ENCODE measurements around the gene NHSL2.

The NHSL2 gene

GRCh38 chrX:72083291-72083690, 172.6 kb downstream of the NHSL2 start:
- Histone ChIP-seq H3K4me3 (ENCODE audit: low read depth in 1 of 2, low read length in 1 of 2) (no peak overlapping the region), H3K4me1 (ENCODE audit: control insufficient read depth in 1 of 2, insufficient read depth in 1 of 2, low read depth in 1 of 2, low read length in 1 of 2) (peaks cover 28 to 49% of the 10 kb centered on the region in 2 experiments), H3K27me3 (no peaks in the 10 kb centered on the region), H3K9me3 (no peaks in the 10 kb centered on the region), H3K27ac (no peak overlapping the region), H3K36me3 (no peaks in the 10 kb centered on the region)
- TF ChIP-seq, protein P1, sequence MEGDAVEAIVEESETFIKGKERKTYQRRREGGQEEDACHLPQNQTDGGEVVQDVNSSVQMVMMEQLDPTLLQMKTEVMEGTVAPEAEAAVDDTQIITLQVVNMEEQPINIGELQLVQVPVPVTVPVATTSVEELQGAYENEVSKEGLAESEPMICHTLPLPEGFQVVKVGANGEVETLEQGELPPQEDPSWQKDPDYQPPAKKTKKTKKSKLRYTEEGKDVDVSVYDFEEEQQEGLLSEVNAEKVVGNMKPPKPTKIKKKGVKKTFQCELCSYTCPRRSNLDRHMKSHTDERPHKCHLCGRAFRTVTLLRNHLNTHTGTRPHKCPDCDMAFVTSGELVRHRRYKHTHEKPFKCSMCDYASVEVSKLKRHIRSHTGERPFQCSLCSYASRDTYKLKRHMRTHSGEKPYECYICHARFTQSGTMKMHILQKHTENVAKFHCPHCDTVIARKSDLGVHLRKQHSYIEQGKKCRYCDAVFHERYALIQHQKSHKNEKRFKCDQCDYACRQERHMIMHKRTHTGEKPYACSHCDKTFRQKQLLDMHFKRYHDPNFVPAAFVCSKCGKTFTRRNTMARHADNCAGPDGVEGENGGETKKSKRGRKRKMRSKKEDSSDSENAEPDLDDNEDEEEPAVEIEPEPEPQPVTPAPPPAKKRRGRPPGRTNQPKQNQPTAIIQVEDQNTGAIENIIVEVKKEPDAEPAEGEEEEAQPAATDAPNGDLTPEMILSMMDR (IDR thresholded peaks at IDR 0.05) = no peak

- Histone ChIP-seq H3K27ac (no peak overlapping the region), H3K27me3 (no peaks in the 10 kb centered on the region), H3K36me3 (no peaks in the 10 kb centered on the region), H3K4me3 (ENCODE audit: low read depth in 1 of 2, low read length in 1 of 2) (no peak overlapping the region), H3K9me3 (no peaks in the 10 kb centered on the region), H3K4me1 (ENCODE audit: control insufficient read depth in 1 of 2, insufficient read depth in 1 of 2, low read depth in 1 of 2, low read length in 1 of 2) (peaks cover 24 to 44% of the 10 kb centered on the region in 2 experiments)
- TF ChIP-seq, protein P1 (IDR thresholded peaks at IDR 0.05) = no peak
Measured at GRCh38 chrX:72084114-72084513, 173.5 kb downstream of the NHSL2 start.

DNA sequence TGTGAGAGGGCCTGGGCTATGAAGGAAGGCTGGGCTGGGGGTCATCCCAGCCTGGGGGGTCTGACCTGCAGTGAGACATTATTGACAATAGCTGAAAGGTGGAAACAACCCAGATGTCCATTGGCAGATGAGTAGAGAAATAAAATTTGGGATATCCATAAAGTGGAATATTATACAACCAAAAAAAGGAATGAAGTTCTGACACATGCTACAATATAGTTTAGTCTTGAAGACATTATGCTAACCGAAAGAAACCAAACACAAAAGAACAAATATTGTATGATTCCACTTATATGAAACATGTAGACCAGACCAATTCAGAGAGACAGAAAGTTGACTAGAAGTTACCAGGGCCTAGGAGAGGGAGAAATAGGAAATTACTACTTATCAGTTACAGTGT, 176.3 kb downstream of the NHSL2 start:
- Histone ChIP-seq H3K36me3 (no peaks in the 10 kb centered on the region), H3K27me3 (no peaks in the 10 kb centered on the region), H3K9me3 (no peaks in the 10 kb centered on the region), H3K4me1 (ENCODE audit: control insufficient read depth in 1 of 2, insufficient read depth in 1 of 2, low read depth in 1 of 2, low read length in 1 of 2) (peaks cover 5 to 20% of the 10 kb centered on the region in 2 experiments), H3K27ac (no peak overlapping the region), H3K4me3 (ENCODE audit: low read depth in 1 of 2, low read length in 1 of 2) (no peak overlapping the region)
- TF ChIP-seq, protein P1 (IDR thresholded peaks at IDR 0.05) = no peak

GRCh38 chrX:72088761-72089160, 178.1 kb downstream of the NHSL2 start:
- TF ChIP-seq, protein P1 (IDR thresholded peaks at IDR 0.05) = no peak
- H3K4me1 ChIP-seq (ENCODE audit: control insufficient read depth in 1 of 2, insufficient read depth in 1 of 2, low read depth in 1 of 2, low read length in 1 of 2) = peaks cover 5 to 15% of the 10 kb centered on the region in 2 experiments
- no peak overlapping the region for H3K27ac ChIP-seq
- no peak overlapping the region for H3K4me3 ChIP-seq (ENCODE audit: low read depth in 1 of 2, low read length in 1 of 2)
- no peaks in the 10 kb centered on the region for H3K36me3 ChIP-seq
- H3K27me3 ChIP-seq = no peaks in the 10 kb centered on the region
- H3K9me3 ChIP-seq = no peaks in the 10 kb centered on the region

DNA sequence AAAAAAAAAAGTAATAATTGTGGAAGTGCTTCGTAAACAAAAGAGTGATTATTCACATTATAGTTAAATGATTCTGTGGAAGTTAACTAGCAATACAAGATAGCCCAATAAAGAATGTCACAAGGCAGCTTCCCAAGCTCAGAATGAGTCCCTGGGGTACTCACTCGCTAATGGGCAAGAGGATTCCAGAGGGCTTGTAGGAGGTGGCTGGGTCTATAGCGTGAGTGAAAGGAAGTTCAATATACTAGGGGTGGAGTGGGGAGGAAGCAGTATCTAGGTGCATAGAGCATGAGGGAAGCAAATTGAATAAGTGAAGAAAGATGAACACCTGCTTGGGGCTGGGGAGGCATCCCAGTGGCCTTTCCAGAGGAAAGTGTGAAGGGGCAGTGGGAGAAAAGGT, 178.6 kb downstream of the NHSL2 start:
- no peak overlapping the region for H3K27ac ChIP-seq
- TF ChIP-seq, protein P1 (IDR thresholded peaks at IDR 0.05) = no peak
- no peaks in the 10 kb centered on the region for H3K27me3 ChIP-seq
- H3K9me3 ChIP-seq = no peaks in the 10 kb centered on the region
- H3K4me1 ChIP-seq (ENCODE audit: control insufficient read depth in 1 of 2, insufficient read depth in 1 of 2, low read depth in 1 of 2, low read length in 1 of 2) = peaks cover 5 to 15% of the 10 kb centered on the region in 2 experiments
- no peak overlapping the region for H3K4me3 ChIP-seq (ENCODE audit: low read depth in 1 of 2, low read length in 1 of 2)
- no peaks in the 10 kb centered on the region for H3K36me3 ChIP-seq

GRCh38 chrX:72094894-72095293, 184.2 kb downstream of the NHSL2 start:
- H3K4me3 ChIP-seq (ENCODE audit: low read depth in 1 of 2, low read length in 1 of 2) = no peak overlapping the region
- TF ChIP-seq, protein P1 (IDR thresholded peaks at IDR 0.05) = no peak
- peak overlapping the region; percentile 98 for H3K27ac ChIP-seq
- H3K36me3 ChIP-seq = no peaks in the 10 kb centered on the region
- H3K9me3 ChIP-seq = no peaks in the 10 kb centered on the region
- H3K27me3 ChIP-seq = no peaks in the 10 kb centered on the region
- peaks cover 51 to 53% of the 10 kb centered on the region in 2 experiments for H3K4me1 ChIP-seq (ENCODE audit: control insufficient read depth in 1 of 2, insufficient read depth in 1 of 2, low read depth in 1 of 2, low read length in 1 of 2)

Measured in neutrophil (primary cell).